HEK293 (cell line): Measurements from ENCODE around the gene PKDCC.
A peak's percentile ranks its signal among the peaks of the same experiment; 100 is the strongest.

Experiments used
- CTCF ChIP-seq: fragments of 450-650 bp; formaldehyde crosslinking; IDR thresholded peaks from 2 replicates; pipeline ENCODE4 v1.5.1; 2016; ENCODE audit warnings: missing biosample characterization, missing genetic modification characterization
- PATZ1 ChIP-seq: fragments of 450-650 bp; formaldehyde crosslinking; IDR thresholded peaks from 2 replicates; pipeline ENCODE4 v1.5.1; 2016; ENCODE audit warnings: missing biosample characterization, missing genetic modification characterization
- PBX3 ChIP-seq: sonication (generic); formaldehyde crosslinking; IDR thresholded peaks from 2 replicates; pipeline ENCODE4 v1.8.1; 2022; ENCODE audit warnings: mild to moderate bottlenecking, moderate library complexity, missing genetic modification reagents
- REST ChIP-seq: fragments of 450-650 bp; formaldehyde crosslinking; IDR thresholded peaks from 2 replicates; pipeline ENCODE4 v1.5.1; 2016; ENCODE audit warnings: missing biosample characterization, missing genetic modification characterization
- SP2 ChIP-seq: fragments of 450-650 bp; formaldehyde crosslinking; IDR thresholded peaks from 2 replicates; pipeline ENCODE4 v1.5.1; 2016; ENCODE audit warnings: missing biosample characterization, missing genetic modification characterization
- ZBTB8A ChIP-seq: fragments of 450-650 bp; formaldehyde crosslinking; IDR thresholded peaks from 2 replicates; pipeline ENCODE4 v1.5.1; 2016; ENCODE audit warnings: missing biosample characterization, missing genetic modification characterization
- ZNF133 ChIP-seq: fragments of 450-650 bp; formaldehyde crosslinking; IDR thresholded peaks from 2 replicates; pipeline ENCODE4 v1.5.1; 2016; ENCODE audit warnings: missing biosample characterization, missing genetic modification characterization
- ZNF138 ChIP-seq: fragments of 450-650 bp; formaldehyde crosslinking; IDR thresholded peaks from 2 replicates; pipeline ENCODE4 v1.5.1; 2016; ENCODE audit warnings: missing biosample characterization, missing genetic modification characterization, borderline replicate concordance
- ZNF274 ChIP-seq, 2 experiments: fragments of 200-500 bp in 1 of 2; fragments of 450-650 bp in 1 of 2; sonication (Bioruptor generic) in 1 of 2; formaldehyde crosslinking in 1 of 2; IDR thresholded peaks; 2 replicates each; pipeline versions ENCODE4 v1.5.1 to v1.6.1; 2014 to 2016; ENCODE audit warnings: borderline replicate concordance in 1 of 2, inconsistent platforms in 1 of 2, low read length in 1 of 2, missing biosample characterization in 1 of 2, missing genetic modification characterization in 1 of 2
- ZNF48 ChIP-seq: fragments of 450-650 bp; formaldehyde crosslinking; IDR thresholded peaks from 2 replicates; pipeline ENCODE4 v1.5.1; 2016; ENCODE audit warnings: missing biosample characterization, missing genetic modification characterization
- ZNF501 ChIP-seq: fragments of 450-650 bp; formaldehyde crosslinking; IDR thresholded peaks from 2 replicates; pipeline ENCODE4 v1.5.1; 2016; ENCODE audit warnings: missing biosample characterization, missing genetic modification characterization
- ZNF830 ChIP-seq: fragments of 450-650 bp; IDR thresholded peaks from 2 replicates; pipeline ENCODE4 v1.5.0; 2018; ENCODE audit warnings: missing biosample characterization, missing genetic modification characterization, low read depth, mild to moderate bottlenecking, moderate library complexity

GRCh38 chr2:42048299-42049220 is 739 bp downstream of the PKDCC start:
- no peak for TF ChIP-seq ZNF133 (tag by site-specific recombination)
- no peak for TF ChIP-seq CTCF (tag by site-specific recombination)
- no peak for TF ChIP-seq REST
- no peak for TF ChIP-seq ZNF138 (tag by site-specific recombination)
- no peak for TF ChIP-seq ZNF501 (tag by site-specific recombination)
- no peak for TF ChIP-seq ZNF830 (tag by site-specific recombination)
- TF ChIP-seq ZNF48 (tag by site-specific recombination): no peak
- no peak for TF ChIP-seq PBX3 (CRISPR knock-in tag)
- TF ChIP-seq ZNF274 (IDR thresholded peaks at IDR 0.05; ENCODE audit: low read length): no peak
- TF ChIP-seq ZNF274 (tag by site-specific recombination; IDR thresholded peaks at IDR 0.05; ENCODE audit: borderline replicate concordance): no peak
- TF ChIP-seq PATZ1 (tag by site-specific recombination): peak; percentile 25; the same call in 1 of the 2 replicates
- TF ChIP-seq ZBTB8A: no peak
- TF ChIP-seq SP2 (tag by site-specific recombination): no peak
